HG02970 (cell line): ENCODE measurements around the gene TAS2R20.
"Not testable (repeated sequence)": the region's sequence is repeated elsewhere in the genome, so short reads cannot be mapped to it uniquely, and the experiment has no call there.

ENCODE experiments used
- ATAC-seq: cut with Tn5 transposase; IDR thresholded peaks from one replicate; pipeline ENCODE4 v1.9.1; 2021; ENCODE audit warnings: mild to moderate bottlenecking, moderate library complexity, moderate number of reproducible peaks; ENCODE audit not compliant: unreplicated experiment, low FRiP score

Gene TAS2R20

GRCh38 chr12:10998204-10998603, at the start of gene TAS2R20:
Gene TAS2R20, minus strand, starts transcription at chr12:10998304. Its CDS starts 429 bp downstream, at chr12:10997875.
- no peak for ATAC-seq

GRCh38 chr12:11041366-11041765, 43.3 kb upstream of the TAS2R20 start:
- not testable (repeated sequence) for ATAC-seq

- no peak for ATAC-seq
These were observed 42.1 kb upstream of the TAS2R20 start for GRCh38 chr12:11040162-11040561.

GRCh38 chr12:11039171-11039570, 41.1 kb upstream of the TAS2R20 start:
- no peak for ATAC-seq

- ATAC-seq = not testable (repeated sequence)
These were observed 35.9 kb upstream of the TAS2R20 start for GRCh38 chr12:11033959-11034358.

GRCh38 chr12:11031307-11031706, 33.2 kb upstream of the TAS2R20 start, which contains the start of gene TAS2R31:
Gene TAS2R31, minus strand, starts transcription at chr12:11031407. Its CDS starts 72 bp downstream, at chr12:11031335.
- no peak for ATAC-seq

GRCh38 chr12:11026118-11026517, 28.0 kb upstream of the TAS2R20 start:
- ATAC-seq = no peak

- no peak for ATAC-seq
These were observed 25.3 kb upstream of the TAS2R20 start for GRCh38 chr12:11023387-11023786.

- ATAC-seq = no peak
These were observed 24.4 kb upstream of the TAS2R20 start, which contains the start of gene TAS2R19 for GRCh38 chr12:11022520-11022919. Gene TAS2R19, minus strand, starts transcription at chr12:11022620. Its CDS starts 49 bp downstream, at chr12:11022571.

- ATAC-seq = no peak
These were observed 18.8 kb upstream of the TAS2R20 start for GRCh38 chr12:11016937-11017336.

- no peak for ATAC-seq
These were observed 17.8 kb upstream of the TAS2R20 start for GRCh38 chr12:11015775-11016430.

- ATAC-seq = no peak
These were observed 16.1 kb upstream of the TAS2R20 start for GRCh38 chr12:11014234-11014633.

- no peak for ATAC-seq
These were observed 9.5 kb upstream of the TAS2R20 start for GRCh38 chr12:11007608-11008007.

- ATAC-seq = no peak
These were observed 3.8 kb downstream of the TAS2R20 start for GRCh38 chr12:10994307-10994706.

- ATAC-seq = no peak
These were observed 9.0 kb downstream of the TAS2R20 start for GRCh38 chr12:10989107-10989506.

GRCh38 chr12:10986812-10987211, 11.3 kb downstream of the TAS2R20 start, which contains the start of gene TAS2R50:
Gene TAS2R50, minus strand, starts transcription at chr12:10986912. Its CDS starts 52 bp downstream, at chr12:10986860.
- ATAC-seq = no peak

- ATAC-seq = no peak
These were observed 15.9 kb downstream of the TAS2R20 start for GRCh38 chr12:10982244-10982643.

GRCh38 chr12:10974965-10975364, 23.1 kb downstream of the TAS2R20 start:
- ATAC-seq = no peak

GRCh38 chr12:10968765-10969456, 29.2 kb downstream of the TAS2R20 start:
- no peak for ATAC-seq

- no peak for ATAC-seq
These were observed 30.7 kb downstream of the TAS2R20 start for GRCh38 chr12:10967409-10967808.

- no peak for ATAC-seq
These were observed 31.8 kb downstream of the TAS2R20 start for GRCh38 chr12:10966314-10966713.

- ATAC-seq = no peak
These were observed 32.6 kb downstream of the TAS2R20 start for GRCh38 chr12:10965476-10965875.
